Measurements from ENCODE around the gene MOB2.

Gene MOB2

DNA sequence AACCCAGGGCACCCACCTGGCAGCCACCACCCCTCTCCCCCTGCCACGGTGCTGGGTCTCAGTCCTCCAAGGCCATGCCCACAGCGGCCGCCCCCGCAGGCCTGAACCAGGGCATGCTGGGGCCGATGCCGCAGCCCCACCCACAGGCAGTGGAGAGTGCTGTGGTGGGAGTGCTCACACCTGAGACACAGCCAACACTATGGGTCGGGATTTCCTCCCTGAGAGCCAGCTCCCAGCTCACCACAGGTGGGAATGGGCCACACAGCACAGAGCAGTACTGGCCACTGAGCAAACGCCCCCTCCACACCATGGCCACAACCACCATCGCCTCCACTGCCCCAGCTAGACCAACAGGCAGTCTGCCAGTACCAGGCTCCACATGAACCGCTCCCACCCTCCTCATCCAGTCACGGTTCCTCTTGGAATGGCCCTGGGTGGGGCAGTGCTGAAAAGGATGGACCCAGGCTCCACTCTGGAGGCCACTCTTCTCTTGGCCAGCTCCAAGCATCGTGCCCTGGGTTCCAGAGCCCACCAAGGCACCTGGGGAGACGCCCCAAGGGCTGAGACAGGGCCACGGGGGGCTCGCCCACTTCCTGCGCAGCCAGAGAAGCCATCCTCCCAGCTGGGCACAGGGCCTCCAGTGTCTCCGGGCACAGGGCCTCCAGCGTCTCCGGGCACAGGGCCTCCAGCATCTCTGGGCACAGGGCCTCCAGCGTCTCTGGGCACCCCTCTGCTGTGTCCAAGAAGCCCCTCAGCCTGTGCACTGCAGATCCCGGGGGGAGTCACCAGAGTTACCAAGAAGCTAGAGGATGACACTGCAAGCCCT lies 14.2 kb downstream of the MOB2 start:
- peaks cover 4 to 84% (median 35%) of the 10 kb centered on the region in 11 experiments; a peak in 21 of 22 replicates for H4K20me1 ChIP-seq
- no peak overlapping the region for H3K27ac ChIP-seq
- no peak overlapping the region for H3K4me2 ChIP-seq
- H3K36me3 ChIP-seq = peaks cover 27 to 83% (median 58%) of the 10 kb centered on the region in 11 experiments
- no peak overlapping the region for H3K9ac ChIP-seq
- H3K4me3 ChIP-seq = no peak overlapping the region
- no peak for TF ChIP-seq Cebpa-rat (IDR thresholded peaks at IDR 0.05)
- no peaks in the 10 kb centered on the region for H3K9me3 ChIP-seq (replicated peaks in 1 of 11)
- no peaks in the 10 kb centered on the region for H3K27me3 ChIP-seq
- peaks cover 0 to 37% (median 34%) of the 10 kb centered on the region in 10 experiments; a peak in 15 of 20 replicates for H3K4me1 ChIP-seq

DNA sequence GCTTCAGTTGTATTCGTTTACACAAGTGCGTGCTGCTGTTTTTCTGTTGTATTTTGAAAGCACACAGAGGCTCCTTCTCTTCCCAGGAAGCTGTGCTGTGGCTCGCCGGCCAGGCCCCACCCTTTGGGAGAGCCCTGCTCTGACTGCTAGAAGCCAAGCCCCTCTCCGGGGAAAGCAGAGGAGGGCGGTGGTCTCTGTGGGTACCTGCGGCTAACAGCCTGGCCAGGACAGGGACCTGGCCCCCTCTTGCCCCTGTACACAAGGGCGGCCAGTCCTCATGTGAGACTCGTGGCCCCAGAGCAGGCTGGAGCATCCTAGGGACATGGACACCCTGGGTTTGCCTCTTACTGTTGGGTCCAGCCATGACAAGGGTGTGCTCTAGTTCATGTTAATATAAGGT lies 14.8 kb downstream of the MOB2 start:
- Histone ChIP-seq H3K4me3 (no peak overlapping the region), H3K36me3 (peaks cover 20 to 77% (median 51%) of the 10 kb centered on the region in 11 experiments), H4K20me1 (peaks cover 4 to 84% (median 35%) of the 10 kb centered on the region in 11 experiments; a peak in 19 of 22 replicates), H3K9me3 (replicated peaks in 1 of 11) (no peaks in the 10 kb centered on the region), H3K9ac (no peak overlapping the region), H3K27me3 (no peaks in the 10 kb centered on the region), H3K4me1 (peaks cover 0 to 44% (median 39%) of the 10 kb centered on the region in 10 experiments; a peak in 15 of 20 replicates), H3K4me2 (no peak overlapping the region), H3K27ac (no peak overlapping the region)
- no peak for TF ChIP-seq Cebpa-rat (IDR thresholded peaks at IDR 0.05)

DNA sequence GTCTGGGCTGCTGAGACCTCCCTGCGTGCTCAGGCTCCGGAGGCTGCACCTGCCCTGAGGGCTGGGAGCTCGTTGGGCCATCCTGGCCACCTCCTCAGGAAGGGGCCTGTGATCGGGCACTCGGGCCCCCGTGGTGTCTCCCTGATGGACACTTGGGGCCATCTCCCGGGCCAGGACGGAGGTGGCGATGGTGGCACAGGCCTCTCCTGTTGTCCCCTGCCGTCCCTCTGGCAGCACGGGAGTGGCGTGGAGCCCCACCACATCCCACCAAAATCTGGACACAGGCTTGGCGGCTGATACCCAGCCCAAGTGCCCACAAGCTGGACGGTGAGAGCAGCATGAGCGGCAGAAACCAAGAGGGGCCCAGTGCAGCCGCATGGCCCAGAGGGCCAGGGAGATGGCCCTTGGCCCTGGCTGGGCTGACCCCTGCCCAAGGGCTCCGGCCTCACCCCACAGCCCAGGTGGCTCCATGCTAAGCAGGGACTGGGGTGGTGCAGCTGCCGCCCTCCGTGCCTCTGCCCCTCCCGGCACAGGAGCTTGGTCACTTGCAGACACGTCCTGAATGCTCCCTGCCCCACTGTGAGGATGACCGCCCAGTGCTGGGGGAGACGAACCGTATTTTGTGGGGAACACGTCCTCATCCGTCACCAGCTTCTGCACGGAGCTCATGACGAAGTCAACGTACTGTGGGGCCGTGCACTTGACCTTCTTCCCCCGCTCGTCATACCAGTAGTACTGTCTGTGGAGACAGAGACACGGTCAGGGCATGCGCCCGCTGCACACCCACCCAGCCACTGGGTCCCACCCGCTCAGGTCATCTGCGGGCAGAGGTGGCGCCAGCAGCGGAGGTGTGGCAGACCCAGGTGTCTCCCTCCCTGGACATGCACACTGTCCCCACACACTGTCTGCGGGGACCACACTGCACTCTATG lies 15.6 kb downstream of the MOB2 start:
- Histone ChIP-seq H3K9ac (no peak overlapping the region), H3K27ac (no peak overlapping the region), H3K9me3 (replicated peaks in 1 of 11) (no peaks in the 10 kb centered on the region), H3K27me3 (no peaks in the 10 kb centered on the region), H3K4me1 (peaks cover 0 to 52% (median 46%) of the 10 kb centered on the region in 10 experiments; a peak in 15 of 20 replicates), H3K36me3 (peaks cover 13 to 69% (median 45%) of the 10 kb centered on the region in 11 experiments), H4K20me1 (peaks cover 8 to 85% (median 38%) of the 10 kb centered on the region in 11 experiments; a peak in 19 of 22 replicates), H3K4me3 (no peak overlapping the region), H3K4me2 (peak overlapping the region in 4 of 11 experiments; percentile 28 to 73 (median 44); a peak in 3 of 22 replicates)
- TF ChIP-seq Cebpa-rat (IDR thresholded peaks at IDR 0.05) = no peak

DNA sequence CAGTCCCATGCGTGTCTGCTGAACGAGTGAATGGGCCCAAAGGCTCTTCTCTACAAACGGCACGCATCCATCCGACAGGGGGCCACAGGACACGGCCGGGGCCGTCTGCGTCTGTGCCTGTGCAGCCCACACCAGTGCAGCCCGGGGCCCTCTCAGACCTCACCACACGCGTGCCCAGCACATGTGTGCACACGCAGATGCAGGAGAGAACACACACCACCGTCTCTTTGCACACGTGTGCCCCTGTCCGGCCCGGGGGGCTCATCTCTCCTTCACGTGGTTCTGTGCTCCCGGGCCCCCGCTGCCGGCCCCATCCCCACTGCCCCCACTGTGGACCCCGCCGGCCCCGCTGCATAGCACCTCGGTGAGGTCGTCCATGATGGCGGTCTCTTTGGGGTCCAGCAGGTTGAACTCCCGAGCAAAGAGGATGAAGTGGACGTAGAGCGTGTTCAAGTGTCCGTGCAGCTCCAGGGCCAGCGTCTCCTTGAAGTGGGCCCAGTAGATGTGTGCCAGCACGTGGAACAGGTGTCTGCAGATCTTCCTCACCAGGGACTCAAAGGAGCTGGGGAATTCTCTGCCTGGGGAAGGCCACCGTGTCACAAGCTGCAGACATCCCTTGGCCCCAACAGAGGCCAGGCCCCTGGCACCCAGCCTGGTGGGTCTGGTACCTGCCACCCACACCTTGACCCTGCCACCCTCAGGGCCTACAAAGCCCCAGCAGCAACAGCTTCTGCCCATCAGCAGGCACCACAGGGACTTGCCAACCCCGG lies 16.5 kb downstream of the MOB2 start:
- TF ChIP-seq Cebpa-rat (IDR thresholded peaks at IDR 0.05) = no peak
- H3K4me1 ChIP-seq = peaks cover 0 to 55% (median 46%) of the 10 kb centered on the region in 10 experiments; a peak in 15 of 20 replicates
- no peak overlapping the region for H3K27ac ChIP-seq
- no peak overlapping the region for H3K4me3 ChIP-seq
- peaks cover 0 to 5% (median 0%) of the 10 kb centered on the region in 11 experiments; a peak in 2 of 22 replicates for H3K9me3 ChIP-seq (replicated peaks in 1 of 11)
- peak overlapping the region in 6 of 11 experiments; percentile 20 to 73 (median 58); a peak in 10 of 22 replicates for H3K4me2 ChIP-seq
- no peak overlapping the region for H3K9ac ChIP-seq
- peaks cover 8 to 82% (median 38%) of the 10 kb centered on the region in 11 experiments; a peak in 18 of 22 replicates for H4K20me1 ChIP-seq
- peaks cover 4 to 65% (median 38%) of the 10 kb centered on the region in 11 experiments; a peak in 21 of 22 replicates for H3K36me3 ChIP-seq
- no peaks in the 10 kb centered on the region for H3K27me3 ChIP-seq

DNA sequence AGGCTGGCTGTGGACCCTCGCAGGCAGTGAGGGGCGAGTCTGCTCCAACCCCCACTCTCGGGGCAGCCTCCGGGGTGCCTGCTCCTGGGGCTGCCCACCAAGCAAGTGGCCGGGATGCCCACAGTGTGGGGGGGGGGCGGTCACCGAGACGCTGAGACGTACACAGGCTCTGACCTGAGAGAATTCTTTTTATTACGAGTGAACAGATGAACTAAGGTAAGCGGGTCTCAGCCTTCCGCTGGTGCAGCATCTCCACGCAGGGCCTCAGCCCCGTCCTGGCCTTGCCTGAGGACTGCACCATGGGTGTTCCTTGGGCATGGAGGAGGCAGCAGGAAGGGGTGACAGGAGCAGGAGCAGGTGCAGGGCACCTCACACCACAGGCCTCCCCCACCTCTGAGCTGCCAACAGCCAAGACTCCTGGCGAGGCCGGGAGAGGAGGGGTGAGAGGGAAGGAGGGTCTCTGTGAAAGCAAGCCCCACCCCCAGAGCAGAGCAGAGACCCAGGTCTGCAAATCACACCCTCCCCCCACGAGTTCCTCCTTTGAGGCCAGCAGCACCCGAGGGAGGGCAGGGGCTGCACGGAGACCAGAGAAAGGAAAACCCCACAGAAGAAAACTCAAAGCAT lies 17.2 kb downstream of the MOB2 start:
- Histone ChIP-seq H3K4me2 (peak overlapping the region in 6 of 11 experiments; percentile 41 to 73 (median 69); a peak in 10 of 22 replicates), H3K9me3 (replicated peaks in 1 of 11) (peaks cover 0 to 11% (median 2%) of the 10 kb centered on the region in 11 experiments; a peak in 10 of 22 replicates), H3K27me3 (no peaks in the 10 kb centered on the region), H3K36me3 (peaks cover 3 to 65% (median 31%) of the 10 kb centered on the region in 11 experiments; a peak in 17 of 22 replicates), H4K20me1 (peaks cover 8 to 82% (median 38%) of the 10 kb centered on the region in 11 experiments; a peak in 18 of 22 replicates), H3K9ac (no peak overlapping the region), H3K27ac (no peak overlapping the region), H3K4me1 (peaks cover 0 to 57% (median 46%) of the 10 kb centered on the region in 10 experiments; a peak in 15 of 20 replicates), H3K4me3 (no peak overlapping the region)
- no peak for TF ChIP-seq Cebpa-rat (IDR thresholded peaks at IDR 0.05)

DNA sequence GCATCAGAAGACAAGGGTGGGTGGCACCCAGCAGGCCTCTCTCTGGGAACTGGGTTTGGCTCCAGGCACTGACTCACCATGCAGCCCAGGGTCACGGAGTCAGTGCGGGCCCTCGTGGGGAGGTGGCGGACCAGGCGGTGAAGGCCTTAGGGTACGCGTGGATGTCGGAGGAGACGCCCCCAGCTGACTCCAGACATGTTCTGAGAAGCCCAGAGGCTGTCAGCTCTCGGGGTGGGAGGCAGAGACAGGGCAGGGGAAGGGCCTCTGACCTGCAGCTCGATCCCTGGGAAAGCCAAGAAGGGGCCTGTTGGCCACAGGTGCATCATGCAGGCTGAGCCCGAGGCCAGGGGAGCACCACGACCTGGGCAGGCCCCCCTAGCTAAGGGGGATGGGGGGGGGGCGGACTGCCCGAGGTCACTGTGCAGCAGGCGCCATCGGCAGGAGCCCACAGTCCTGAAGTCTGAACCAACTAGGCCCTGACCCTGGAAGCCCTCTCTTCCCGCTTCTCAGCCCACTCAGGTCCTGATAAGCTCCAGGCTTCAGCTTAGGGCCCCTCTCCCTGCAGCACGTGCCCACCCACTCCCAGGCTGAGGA lies 18.0 kb downstream of the MOB2 start:
- peaks cover 8 to 77% (median 32%) of the 10 kb centered on the region in 11 experiments; a peak in 18 of 22 replicates for H4K20me1 ChIP-seq
- peak overlapping the region in 3 of 11 experiments; percentile 21 to 54 (median 44); a peak in 2 of 22 replicates for H3K9ac ChIP-seq
- H3K4me2 ChIP-seq = peak overlapping the region in 8 of 11 experiments; percentile 26 to 74 (median 69); a peak in 14 of 22 replicates
- peaks cover 0 to 58% (median 46%) of the 10 kb centered on the region in 10 experiments; a peak in 15 of 20 replicates for H3K4me1 ChIP-seq
- peaks cover 0 to 20% (median 9%) of the 10 kb centered on the region in 11 experiments; a peak in 12 of 22 replicates for H3K9me3 ChIP-seq (replicated peaks in 1 of 11)
- no peaks in the 10 kb centered on the region for H3K27me3 ChIP-seq
- peaks cover 3 to 59% (median 23%) of the 10 kb centered on the region in 11 experiments; a peak in 17 of 22 replicates for H3K36me3 ChIP-seq
- no peak overlapping the region for H3K4me3 ChIP-seq
- H3K27ac ChIP-seq = 0 out of 22 replicates have a peak overlapping the region, but pooled peaks of 1 of the 11 experiments have one; percentile 12
- no peak for TF ChIP-seq Cebpa-rat (IDR thresholded peaks at IDR 0.05)

DNA sequence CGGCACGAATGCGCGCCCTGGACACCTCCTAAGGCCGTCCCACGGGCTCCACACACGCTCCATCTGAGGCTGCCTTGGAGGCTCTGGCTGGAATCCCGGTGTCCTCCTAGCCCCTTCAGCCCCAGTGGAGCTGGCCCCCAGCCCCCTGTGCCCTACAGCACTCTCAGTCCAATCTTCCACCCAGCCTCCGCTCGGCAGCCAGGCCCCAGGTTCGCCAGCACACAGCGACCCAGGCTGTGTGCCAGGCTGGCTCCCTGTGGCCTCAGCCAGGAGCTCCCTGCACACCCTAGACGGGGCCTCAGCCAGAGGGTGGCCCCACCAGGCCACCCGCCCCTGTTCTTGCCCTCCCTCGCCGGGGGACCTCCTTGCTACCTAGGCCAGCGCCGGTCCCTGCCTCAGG lies 18.6 kb downstream of the MOB2 start:
- 0 out of 22 replicates have a peak overlapping the region, but pooled peaks of 1 of the 11 experiments have one; percentile 12 for H3K27ac ChIP-seq
- H3K4me3 ChIP-seq = no peak overlapping the region
- peaks cover under 1 to 53% (median 17%) of the 10 kb centered on the region in 11 experiments; a peak in 15 of 22 replicates for H3K36me3 ChIP-seq
- peaks cover 8 to 77% (median 32%) of the 10 kb centered on the region in 11 experiments; a peak in 18 of 22 replicates for H4K20me1 ChIP-seq
- H3K4me1 ChIP-seq = peaks cover 0 to 58% (median 46%) of the 10 kb centered on the region in 10 experiments; a peak in 15 of 20 replicates
- TF ChIP-seq Cebpa-rat (IDR thresholded peaks at IDR 0.05) = no peak
- H3K9ac ChIP-seq = peak overlapping the region in 4 of 11 experiments; percentile 21 to 54 (median 38); a peak in 5 of 22 replicates
- H3K9me3 ChIP-seq (replicated peaks in 1 of 11) = peaks cover 0 to 21% (median 9%) of the 10 kb centered on the region in 11 experiments; a peak in 12 of 22 replicates
- H3K27me3 ChIP-seq = no peaks in the 10 kb centered on the region
- H3K4me2 ChIP-seq = peak overlapping the region in 8 of 11 experiments; percentile 26 to 74 (median 69); a peak in 15 of 22 replicates

Measured in BLaER1 treated with 17β-estradiol and CSF1 and Interleukin-3, amounts not matched to agents 10 nM and 100 nM (cell line).